Right ventricle myocardium inferior (tissue), 1 donor: ENCODE measurements around the gene PRRX1. TPM values are rescaled to one million over a fixed set of nuclear protein-coding genes. Genes with fewer than 3 reads are reported as not detected.

Experiments
- ATAC-seq: fragments of 200-7000 bp; cut with Tn5 transposase; one replicate; pipeline ENCODE4 v1.9.1; 2020; ENCODE audit warnings: mild to moderate bottlenecking, moderate library complexity
- DNase-seq: peaks from one replicate; pipeline ENCODE4 v3.0.0; 2021; ENCODE audit errors: missing footprints
- intact Hi-C: fragments of 100-400 bp; cut with DNase I; formaldehyde crosslinking; loops from one replicate; pipeline ENCODE4 v1.11.0; 2022
- total RNA-seq: library from RNA; stranded (reverse); fragmentation: NEBNext Ultra II Directional; extraction: Animal tissue kit (Norgen Biotek cat#: 25700); gene quantifications from one replicate; pipeline ENCODE4 v1.2.1, GENCODE V29; 2021
- donor health status: DM: no; HTN: yes; CAD: no; lungs with severe emphysema.

The PRRX1 gene
- total RNA-seq, 1 donor from 2014 or later: 46.3 TPM

- ATAC-seq: no peak
- DNase-seq: no peak
- intact Hi-C loops: no loop called here
Observed at GRCh38 chr1:170703591-170703990, 39.7 kb downstream of the PRRX1 start.

- ATAC-seq (no peak), DNase-seq (no peak)
- intact Hi-C loops: no loop called here
Observed at GRCh38 chr1:170704256-170704655, 40.3 kb downstream of the PRRX1 start.

DNA sequence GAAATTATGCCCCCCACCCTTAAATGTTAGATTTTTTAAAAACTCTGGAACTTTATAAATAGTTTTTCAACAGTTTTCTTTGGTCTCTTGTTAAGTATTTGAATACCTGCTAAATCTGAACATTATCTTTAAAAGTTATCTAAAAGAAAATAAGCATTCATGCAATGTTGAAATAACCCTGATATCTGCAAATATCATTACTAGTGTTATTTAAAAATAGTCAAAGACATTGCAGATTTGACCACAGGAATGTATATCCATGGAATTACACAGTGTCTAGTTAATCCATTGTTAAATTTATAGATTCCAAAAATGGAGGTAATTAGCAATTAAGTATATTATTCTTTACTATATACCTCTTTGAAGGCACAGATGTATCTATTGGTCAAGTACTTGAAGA is 42.0 kb downstream of the PRRX1 start:
- DNase-seq (no peak), ATAC-seq (no peak)
- intact Hi-C loops: no loop called here

GRCh38 chr1:170707117-170707516 is 43.2 kb downstream of the PRRX1 start:
- intact Hi-C loops: no loop called here
- ATAC-seq: no peak

GRCh38 chr1:170707959-170708655 is 44.2 kb downstream of the PRRX1 start:
- peak; percentile 67 for ATAC-seq
- intact Hi-C loops: no loop called here
- no peak for DNase-seq

More at GRCh38 chr1:170707117-170707516, 43.2 kb downstream of the PRRX1 start:
- DNase-seq: no peak

DNA sequence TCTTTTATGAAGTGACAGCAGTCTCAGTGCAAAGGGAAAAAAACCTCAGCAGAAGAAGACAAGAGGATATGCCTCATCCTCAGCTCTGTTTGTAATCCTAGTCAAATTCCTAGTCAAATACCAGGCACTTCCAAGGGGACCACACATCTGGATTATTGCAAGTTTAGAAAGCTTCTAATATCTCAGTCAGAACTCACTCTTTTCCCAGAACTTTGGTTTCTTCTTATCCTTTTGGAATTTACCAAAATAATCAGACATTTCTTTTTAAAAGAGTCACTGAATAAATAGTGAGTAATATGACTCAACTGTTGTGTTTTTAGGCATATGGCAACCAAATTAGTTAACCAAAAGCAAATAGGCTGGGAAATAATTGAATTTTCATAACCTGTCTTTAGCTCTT is 47.8 kb downstream of the PRRX1 start:
- intact Hi-C loops: no loop called here
- ATAC-seq (no peak), DNase-seq (no peak)

DNA sequence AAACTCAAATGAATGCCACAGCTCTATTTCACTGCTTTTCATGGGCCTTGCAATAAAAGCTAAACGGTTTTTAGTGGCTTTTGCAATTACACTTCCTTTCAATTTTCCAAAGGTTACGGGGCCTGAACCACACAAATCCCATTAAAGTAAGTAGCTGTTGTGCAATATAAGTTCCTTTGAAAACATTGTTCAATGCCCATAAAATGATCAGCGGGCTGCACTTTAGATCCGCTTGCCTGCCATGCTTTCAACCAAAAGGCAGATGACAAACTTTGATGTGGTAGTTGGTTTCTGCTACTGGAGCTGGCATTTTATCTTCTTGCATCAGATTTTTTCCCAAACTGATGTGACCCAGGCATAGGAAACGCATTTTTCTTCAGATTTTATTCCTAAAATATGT is 50.2 kb downstream of the PRRX1 start:
- ATAC-seq (no peak), DNase-seq (no peak)
- intact Hi-C loops: no loop called here

DNA sequence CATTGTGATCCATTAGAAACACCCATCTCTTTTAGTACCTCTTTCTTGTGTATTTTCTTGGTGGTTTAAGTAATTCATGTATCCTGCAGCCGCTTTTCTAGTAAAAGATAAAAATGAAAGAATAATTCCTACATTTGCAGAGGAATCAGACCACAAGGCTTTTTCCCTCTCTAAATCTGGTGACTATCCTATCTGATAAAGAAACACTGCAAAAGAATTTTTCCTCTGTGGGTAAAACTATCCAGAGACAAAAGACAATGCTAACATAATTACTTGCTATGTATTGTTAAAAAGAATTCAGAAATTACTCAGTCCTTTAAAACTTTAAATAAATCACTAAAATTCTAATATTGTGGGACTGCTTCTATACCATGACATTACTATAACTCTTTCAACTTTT is 51.0 kb downstream of the PRRX1 start:
- intact Hi-C loops: no loop called here
- ATAC-seq: no peak

DNA sequence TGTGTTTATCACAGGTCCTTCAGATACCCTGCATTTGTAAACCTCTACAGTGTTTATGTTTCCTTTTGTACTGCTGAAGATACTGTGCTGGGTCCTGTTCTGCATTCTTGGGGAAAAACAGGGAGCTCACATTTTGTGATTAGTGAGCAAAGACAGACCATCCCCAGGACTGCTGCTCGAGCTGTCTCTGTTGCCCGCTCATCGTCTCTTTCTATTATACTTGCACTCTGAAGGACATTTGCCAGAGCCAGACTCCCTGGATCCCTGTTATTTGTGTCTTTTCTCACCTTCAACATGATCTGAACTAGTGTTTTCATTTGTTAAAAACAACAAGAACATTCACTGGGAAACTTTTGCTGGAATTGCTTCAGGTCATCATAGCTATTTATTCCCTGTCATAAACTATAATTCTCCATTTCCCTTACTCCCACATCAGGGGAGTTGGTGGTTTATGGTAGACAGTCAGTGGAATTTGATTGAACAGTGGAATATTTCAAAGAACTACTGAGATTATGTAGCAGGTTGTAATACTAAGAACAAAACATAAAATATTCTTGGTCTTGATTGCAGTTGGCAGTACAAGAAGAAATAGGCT is 53.0 kb downstream of the PRRX1 start:
- no peak for DNase-seq
- intact Hi-C loops: no loop called here
- ATAC-seq: no peak

More for the DNA sequence above, 51.0 kb downstream of the PRRX1 start:
- no peak for DNase-seq

GRCh38 chr1:170720661-170721060 is 56.7 kb downstream of the PRRX1 start:
- intact Hi-C loops: no loop called here
- no peak for ATAC-seq
- DNase-seq: no peak

GRCh38 chr1:170721621-170722020 is 57.7 kb downstream of the PRRX1 start:
- DNase-seq (no peak), ATAC-seq (no peak)
- intact Hi-C loops: no loop called here

DNA sequence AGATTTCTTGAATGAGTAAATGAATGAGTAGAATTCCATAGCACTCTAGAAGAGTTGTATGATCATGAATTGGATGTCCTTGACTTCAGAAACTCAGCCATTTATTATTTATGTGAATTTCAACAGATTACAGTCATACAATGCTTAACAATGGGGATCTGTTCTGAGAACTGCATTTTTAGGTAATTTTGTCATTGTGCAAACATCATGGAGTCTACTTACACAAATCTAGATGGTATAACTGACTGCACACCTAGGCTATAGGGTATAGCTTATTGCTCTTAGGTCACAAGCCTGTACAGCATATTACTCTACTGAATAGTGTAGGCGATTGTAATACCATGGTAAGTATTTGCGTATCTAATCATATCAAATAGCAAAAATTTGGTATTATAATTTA is 59.6 kb downstream of the PRRX1 start:
- ATAC-seq: no peak
- intact Hi-C loops: no loop called here
- DNase-seq: no peak

DNA sequence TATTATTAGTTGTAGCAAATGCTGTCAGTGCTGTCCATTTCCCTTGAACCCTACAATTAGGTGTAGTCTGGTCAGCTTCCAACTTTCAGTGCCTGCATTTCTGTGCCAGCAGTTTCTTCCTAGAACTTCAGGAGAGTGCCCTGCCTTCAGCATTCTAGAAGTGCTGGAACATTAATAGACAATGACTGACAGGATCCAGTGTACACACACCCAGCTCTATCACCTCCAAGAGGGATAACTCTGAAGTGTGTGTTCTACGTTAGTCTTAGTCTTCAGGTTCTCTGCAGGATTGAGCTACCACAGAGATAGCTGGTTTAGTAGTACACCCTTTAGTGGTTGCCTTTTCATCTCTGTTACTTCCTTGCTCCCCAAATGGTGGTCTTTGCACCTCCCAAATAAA is 61.4 kb downstream of the PRRX1 start:
- no peak for ATAC-seq
- no peak for DNase-seq
- intact Hi-C loops: no loop called here

DNA sequence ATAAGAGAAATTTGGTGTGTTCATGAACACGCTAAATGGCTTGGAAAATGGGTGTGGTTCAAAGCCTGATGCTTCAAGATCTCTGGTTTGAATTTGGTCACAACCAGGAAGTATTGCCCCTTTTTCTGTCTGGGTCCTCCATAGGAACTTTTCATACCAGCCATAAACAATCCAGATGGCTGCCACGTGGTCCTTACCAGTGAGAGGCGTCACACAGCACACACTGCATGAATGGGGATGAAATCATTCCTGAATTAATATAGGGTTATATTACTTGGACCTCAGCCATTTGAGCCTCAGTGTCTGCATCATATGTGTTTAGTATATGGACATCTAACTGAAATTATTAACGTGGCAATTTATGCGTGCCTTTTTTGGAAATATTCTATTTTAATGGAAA is 64.0 kb downstream of the PRRX1 start:
- no peak for ATAC-seq
- intact Hi-C loops: no loop called here
- DNase-seq: no peak

- intact Hi-C loops: loop anchor here (1.0 to 5.0 kb wide), 3 partner anchors 32 to 198 kb away; no protein-coding TSS in a partner anchor
- DNase-seq: no peak
Observed at GRCh38 chr1:170729225-170730002, 65.5 kb downstream of the PRRX1 start.

GRCh38 chr1:170730014-170730413 is 66.1 kb downstream of the PRRX1 start:
- no peak for DNase-seq
- intact Hi-C loops: loop anchor here (5.0 kb wide), 2 partner anchors 33 to 63 kb away; no protein-coding TSS in a partner anchor
- ATAC-seq: peak; percentile 18

More at GRCh38 chr1:170729225-170730002, 65.5 kb downstream of the PRRX1 start:
- ATAC-seq: peak; percentile 87

DNA sequence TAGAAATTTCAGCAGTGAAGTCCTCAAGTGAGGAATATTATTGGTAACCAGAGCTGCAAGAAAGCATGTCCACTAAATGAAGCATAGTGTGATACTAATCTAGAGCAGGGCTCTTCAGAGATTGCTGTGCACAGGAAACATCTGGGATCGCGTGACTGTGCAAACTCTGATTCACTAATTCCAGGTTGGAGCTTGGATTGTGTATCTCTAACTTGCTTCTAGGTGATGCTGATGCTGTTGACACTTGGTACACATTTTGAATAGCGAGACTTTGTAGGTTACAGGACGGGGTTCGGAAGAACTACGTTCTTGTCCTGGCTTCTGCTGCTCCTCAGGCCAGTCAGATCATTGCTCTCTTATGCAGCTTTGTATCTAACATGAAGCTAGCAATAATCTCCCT is 66.5 kb downstream of the PRRX1 start:
- ATAC-seq (peak; percentile 44), DNase-seq (no peak)
- intact Hi-C loops: loop anchor here (5.0 kb wide), 2 partner anchors 33 to 63 kb away; no protein-coding TSS in a partner anchor

DNA sequence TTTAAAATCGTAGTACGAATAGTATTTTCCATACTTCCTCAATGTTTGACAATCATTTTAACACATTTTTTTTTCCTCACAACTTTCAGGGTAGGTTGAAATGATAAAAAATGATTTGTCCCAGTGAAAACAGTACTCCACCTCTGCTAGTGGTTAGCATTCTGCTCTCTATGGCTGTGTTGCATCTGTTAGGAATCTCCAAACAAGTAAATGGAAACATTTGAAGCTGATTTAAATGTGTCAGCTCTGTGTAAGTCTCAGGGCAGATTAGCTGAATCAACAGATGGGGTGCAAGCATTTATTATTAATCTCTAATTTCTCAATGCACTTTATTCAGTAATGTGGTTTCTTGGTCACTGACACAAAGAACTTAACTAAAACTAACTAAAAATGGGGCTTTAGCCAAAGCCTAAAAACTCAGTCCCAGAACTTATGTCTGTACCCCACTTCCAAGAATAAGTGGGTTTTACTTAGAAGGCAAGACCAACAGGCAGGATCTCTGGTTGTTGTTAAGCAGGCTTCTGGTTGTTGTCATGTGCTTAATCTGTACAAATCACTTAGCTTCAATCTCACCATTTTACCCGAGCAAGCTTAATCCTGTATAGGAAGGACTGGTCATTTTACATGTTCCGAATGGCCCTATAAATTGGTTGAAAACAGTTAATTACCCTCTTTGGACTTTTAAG is 67.8 kb downstream of the PRRX1 start:
- ATAC-seq (no peak), DNase-seq (no peak)
- intact Hi-C loops: loop anchor here (5.0 kb wide), 2 partner anchors 34 to 64 kb away; no protein-coding TSS in a partner anchor

DNA sequence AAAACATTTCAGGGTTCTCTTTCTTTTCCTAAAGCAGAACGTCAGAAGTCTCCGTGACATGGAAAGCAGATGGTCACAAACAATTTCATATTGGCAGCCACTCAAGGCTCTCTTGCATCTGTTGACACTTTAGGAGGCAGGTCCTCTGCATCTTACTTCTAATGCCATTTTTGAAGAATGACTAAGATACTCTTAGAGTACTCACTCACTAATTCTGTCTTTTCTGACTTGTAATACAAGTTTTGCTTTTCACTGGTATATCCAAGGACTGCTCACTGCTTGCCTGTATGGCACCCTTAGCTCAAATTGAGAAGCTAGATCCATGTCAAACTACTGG is 68.3 kb downstream of the PRRX1 start:
- intact Hi-C loops: loop anchor here (5.0 kb wide), 2 partner anchors 35 to 65 kb away; no protein-coding TSS in a partner anchor
- no peak for DNase-seq
- peak; percentile 30 for ATAC-seq
